ENCODE data around the gene PAFAH1B2.

Gene PAFAH1B2

DNA sequence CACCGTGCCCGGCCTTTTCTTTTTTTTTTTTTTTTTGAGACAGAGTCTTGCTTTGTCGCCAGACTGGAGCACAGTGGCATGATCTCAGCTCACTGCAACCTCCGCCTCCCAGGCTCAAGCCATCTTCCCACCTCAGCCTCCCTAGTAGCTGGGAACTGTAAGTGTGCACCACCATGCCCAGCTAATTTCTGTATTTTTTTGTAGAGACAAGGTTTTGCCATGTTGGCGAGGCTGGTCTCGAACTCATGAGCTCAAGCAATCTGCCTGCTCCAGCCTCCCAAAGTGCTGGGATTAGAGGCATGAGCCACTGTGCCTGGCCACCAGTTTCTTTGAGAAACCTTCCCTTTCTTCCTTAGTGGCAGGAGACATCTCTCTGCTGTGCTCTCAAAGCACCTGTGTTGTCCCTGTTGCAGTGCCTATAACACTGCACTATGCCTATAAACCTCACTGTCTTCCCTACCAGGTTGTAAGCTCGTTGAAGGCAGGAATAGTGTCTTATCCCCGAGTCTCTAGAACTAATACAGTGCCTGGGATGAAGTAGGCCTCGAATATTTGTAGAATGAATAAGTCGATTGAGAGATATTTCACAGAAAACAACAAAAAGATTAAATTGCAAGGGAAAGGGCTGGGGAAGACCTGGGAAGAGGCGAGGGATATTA, 68.7 kb downstream of the PAFAH1B2 start:
- H3K4me3 ChIP-seq (ENCODE audit: low read length), result no peak overlapping the region
- TF ChIP-seq, protein P1, sequence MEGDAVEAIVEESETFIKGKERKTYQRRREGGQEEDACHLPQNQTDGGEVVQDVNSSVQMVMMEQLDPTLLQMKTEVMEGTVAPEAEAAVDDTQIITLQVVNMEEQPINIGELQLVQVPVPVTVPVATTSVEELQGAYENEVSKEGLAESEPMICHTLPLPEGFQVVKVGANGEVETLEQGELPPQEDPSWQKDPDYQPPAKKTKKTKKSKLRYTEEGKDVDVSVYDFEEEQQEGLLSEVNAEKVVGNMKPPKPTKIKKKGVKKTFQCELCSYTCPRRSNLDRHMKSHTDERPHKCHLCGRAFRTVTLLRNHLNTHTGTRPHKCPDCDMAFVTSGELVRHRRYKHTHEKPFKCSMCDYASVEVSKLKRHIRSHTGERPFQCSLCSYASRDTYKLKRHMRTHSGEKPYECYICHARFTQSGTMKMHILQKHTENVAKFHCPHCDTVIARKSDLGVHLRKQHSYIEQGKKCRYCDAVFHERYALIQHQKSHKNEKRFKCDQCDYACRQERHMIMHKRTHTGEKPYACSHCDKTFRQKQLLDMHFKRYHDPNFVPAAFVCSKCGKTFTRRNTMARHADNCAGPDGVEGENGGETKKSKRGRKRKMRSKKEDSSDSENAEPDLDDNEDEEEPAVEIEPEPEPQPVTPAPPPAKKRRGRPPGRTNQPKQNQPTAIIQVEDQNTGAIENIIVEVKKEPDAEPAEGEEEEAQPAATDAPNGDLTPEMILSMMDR (IDR thresholded peaks at IDR 0.05; ENCODE audit: insufficient read depth, low read depth, low read length, missing control alignments), result no peak

DNA sequence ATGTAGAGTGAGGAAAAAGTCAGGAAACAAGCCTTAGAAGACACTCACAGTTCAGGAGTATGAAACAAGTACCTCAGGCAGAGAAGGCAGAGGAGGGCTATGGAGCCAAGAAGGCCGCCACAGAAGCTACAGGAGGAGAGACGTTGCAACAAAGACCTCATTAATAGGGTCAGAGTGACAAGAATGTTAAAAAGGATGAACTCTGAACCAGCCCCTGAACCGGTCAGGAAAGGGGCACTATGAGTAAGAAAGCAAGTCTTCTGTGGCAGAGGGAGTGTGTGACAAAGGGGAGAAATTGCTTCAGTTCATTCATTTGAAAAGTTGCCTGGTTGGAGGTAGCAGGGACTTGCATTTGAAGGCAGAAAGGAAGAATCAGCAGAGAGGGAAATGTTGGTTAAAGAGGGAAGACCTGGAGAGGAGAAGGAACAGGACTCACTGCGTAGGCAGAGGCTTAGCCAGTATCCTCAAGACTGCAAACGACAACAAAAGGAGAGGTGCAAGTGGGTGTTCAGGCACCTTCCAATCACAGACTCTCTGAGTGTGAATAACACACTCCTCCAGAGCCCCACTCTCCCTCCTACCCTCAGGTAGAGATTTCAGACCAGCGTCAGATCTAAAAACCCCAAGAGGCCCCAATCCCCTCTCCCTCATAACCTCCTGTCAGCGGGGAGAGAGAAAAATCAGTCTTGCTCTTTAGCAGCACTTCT, 70.5 kb downstream of the PAFAH1B2 start:
- no peak for DNase-seq (ENCODE audit: low read depth)
- no peak overlapping the region for H3K4me3 ChIP-seq (ENCODE audit: low read length)
- TF ChIP-seq, protein P1 (IDR thresholded peaks at IDR 0.05; ENCODE audit: insufficient read depth, low read depth, low read length, missing control alignments), result no peak

More for the DNA sequence above, 68.7 kb downstream of the PAFAH1B2 start:
- no peak for DNase-seq (ENCODE audit: low read depth)

DNA sequence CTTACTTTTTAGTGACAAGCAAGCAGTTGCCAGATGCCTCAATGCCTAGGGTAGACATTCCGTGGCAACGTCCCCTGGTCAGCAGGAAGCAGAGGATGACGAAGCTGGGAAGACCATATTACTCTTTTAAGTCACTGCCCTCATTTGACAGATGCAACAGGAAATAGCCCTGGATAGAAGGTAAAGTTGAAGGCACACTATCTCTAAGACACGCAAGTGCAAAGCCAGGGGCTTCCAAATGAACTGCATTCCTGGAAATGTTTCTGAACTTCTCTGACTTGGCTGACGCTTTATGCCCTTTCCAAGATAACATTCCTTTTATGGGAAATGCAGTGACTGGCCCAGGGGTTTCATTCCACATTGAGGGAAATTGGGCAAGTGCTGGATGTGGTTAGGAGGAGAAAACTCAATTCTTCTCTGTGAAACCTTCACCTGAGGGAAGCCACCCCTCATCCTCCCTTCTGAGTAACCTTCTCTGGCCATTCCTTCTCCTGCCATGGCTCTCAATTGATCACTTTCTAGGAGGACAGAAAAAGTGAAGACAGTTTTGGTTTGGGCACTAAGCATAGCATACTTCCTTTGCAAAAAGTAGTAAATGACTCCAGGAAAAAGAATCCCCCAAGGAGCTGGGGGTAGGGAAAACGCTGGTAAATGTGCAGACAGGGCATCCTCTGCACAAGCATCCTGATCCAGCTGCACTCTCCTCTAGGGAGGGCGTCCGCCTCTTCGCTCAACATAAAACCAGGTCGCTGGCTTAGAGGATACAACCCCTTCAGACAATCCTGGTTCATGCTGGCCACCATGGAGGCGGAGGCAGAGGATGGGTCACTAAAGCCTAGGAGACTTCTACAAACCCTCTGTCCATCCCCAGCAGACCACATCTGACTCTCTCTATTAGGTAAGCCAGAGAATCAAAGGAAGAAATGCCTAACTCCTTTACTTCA, 73.3 kb downstream of the PAFAH1B2 start:
- H3K4me3 ChIP-seq (ENCODE audit: low read length), result no peak overlapping the region
- TF ChIP-seq, protein P1 (IDR thresholded peaks at IDR 0.05; ENCODE audit: insufficient read depth, low read depth, low read length, missing control alignments), result no peak
- no peak for DNase-seq (ENCODE audit: low read depth)

DNA sequence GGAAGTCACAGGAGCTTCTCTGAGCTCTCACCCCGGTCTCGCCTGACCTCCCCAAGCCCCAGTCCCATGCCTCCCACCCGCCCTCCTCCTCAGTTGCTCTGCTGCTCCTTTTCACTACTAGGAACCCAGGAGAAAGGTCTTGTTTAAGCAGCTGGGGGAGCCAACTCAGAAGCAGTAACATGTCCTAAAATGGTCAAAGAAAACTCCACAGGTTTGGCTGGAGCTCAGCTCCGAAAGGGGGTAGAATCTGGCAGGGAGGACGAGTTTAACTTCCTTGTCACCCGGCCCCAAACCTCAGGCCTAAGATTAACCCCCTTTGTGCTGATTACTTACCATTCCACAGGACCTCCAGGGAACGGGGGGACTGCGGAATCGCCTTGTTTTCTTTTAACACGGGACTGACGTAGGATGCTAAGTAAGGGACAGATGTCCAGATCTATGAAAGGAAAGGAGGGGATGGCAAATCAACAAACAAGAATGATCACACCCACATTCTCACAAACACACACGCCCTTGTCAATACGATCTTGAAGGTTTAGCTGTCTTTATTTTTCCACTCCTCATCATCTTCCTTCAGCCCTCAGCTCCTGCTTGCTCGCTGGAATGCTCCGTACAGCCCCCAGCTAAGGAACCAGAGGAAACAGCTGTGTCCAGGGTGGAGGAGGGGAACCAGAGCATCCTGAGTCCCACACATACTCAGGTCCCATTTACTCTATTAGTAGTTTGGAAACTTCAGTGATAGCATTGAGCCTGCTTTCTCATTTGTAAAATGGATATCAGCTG, 74.2 kb downstream of the PAFAH1B2 start:
- H3K4me3 ChIP-seq (ENCODE audit: low read length), result no peak overlapping the region

DNA sequence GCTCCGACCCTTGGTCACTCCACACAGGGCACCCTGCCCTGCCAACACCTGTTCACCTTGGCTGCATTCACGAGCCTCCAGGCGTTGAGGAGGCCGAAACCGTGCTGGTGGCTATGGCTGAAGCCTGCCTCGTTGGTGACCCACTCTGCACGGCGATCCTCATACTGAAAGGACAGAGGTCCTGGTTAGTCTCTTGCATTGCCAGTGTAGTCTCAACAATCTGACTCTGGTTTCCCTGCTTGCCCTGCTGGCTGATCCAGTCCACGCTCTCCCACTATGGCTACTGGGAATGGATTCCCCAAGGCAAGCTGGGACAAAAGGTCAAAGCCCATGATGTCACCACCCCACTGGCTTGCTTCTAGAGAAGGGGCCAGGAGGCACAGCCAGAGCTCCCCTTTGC, 74.9 kb downstream of the PAFAH1B2 start:
- DNase-seq (ENCODE audit: low read depth), result no peak
- no peak overlapping the region for H3K4me3 ChIP-seq (ENCODE audit: low read length)
- TF ChIP-seq, protein P1 (IDR thresholded peaks at IDR 0.05; ENCODE audit: insufficient read depth, low read depth, low read length, missing control alignments), result no peak

More for the DNA sequence above, 74.2 kb downstream of the PAFAH1B2 start:
- TF ChIP-seq, protein P1 (IDR thresholded peaks at IDR 0.05; ENCODE audit: insufficient read depth, low read depth, low read length, missing control alignments), result no peak
- DNase-seq (ENCODE audit: low read depth), result no peak

DNA sequence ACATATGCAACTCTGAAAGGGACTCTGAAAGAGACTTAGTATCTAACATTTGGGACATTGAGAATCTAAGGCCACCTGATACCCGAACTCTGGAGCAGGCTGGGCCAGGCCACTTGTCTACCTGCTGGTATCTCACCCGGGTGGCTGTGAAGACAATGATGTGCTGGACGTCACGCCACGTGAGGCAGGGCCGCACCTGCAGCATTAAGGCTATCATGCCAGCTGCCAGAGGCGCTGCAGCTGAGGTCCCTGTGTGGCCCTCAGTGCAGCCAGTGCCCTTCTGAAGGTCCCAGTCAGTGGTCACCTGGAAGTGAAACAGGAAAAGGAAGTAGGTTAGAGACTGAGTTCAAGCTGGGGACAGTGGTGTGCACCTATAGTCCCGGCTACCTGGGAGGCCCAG, 75.4 kb downstream of the PAFAH1B2 start:
- no peak overlapping the region for H3K4me3 ChIP-seq (ENCODE audit: low read length)
- TF ChIP-seq, protein P1 (IDR thresholded peaks at IDR 0.05; ENCODE audit: insufficient read depth, low read depth, low read length, missing control alignments), result no peak
- DNase-seq (ENCODE audit: low read depth), result no peak

All from epithelial cell of esophagus (primary cell).